HCT116 (cell line): Measurements from ENCODE around the gene CREBRF.

Experiments
- CEBPB ChIP-seq: IDR thresholded peaks from 2 replicates; pipeline ENCODE4 v1.6.1; 2012; ENCODE audit warnings: low read depth
- CTCF ChIP-seq, 3 experiments: fragments of 200-600 bp in 1 of 3; sonication (generic) in 1 of 3; IDR thresholded peaks in 2 of 3; conservative IDR thresholded peaks in 1 of 3; 2 replicates each; pipeline ENCODE4 v1.5.1; 2012 to 2017; ENCODE audit warnings: low read depth in 2 of 3, low read length in 2 of 3, antibody characterized with exemption in 1 of 3, borderline replicate concordance in 1 of 3, control low read depth in 1 of 3, mild to moderate bottlenecking in 1 of 3, mixed read lengths in 1 of 3, mixed run types in 1 of 3, moderate library complexity in 1 of 3; ENCODE audit not compliant: insufficient read depth in 1 of 3
- FOSL1 ChIP-seq: IDR thresholded peaks from 2 replicates; pipeline ENCODE4 v1.6.1; 2012; ENCODE audit warnings: low read depth
- POLR2A ChIP-seq: IDR thresholded peaks from 2 replicates; pipeline ENCODE4 v1.7.0; 2011; ENCODE audit warnings: borderline replicate concordance; ENCODE audit not compliant: insufficient read depth, insufficient read length; ENCODE audit errors: extremely low read depth
- POLR2AphosphoS5 ChIP-seq: IDR thresholded peaks from 2 replicates; pipeline ENCODE4 v1.6.1; 2011; ENCODE audit warnings: mild to moderate bottlenecking, low read depth, low read length, moderate library complexity
- ZBTB33 ChIP-seq: IDR thresholded peaks from 2 replicates; pipeline ENCODE4 v1.6.1; 2011; ENCODE audit warnings: mild to moderate bottlenecking, low read length, moderate library complexity; ENCODE audit not compliant: insufficient replicate concordance; ENCODE audit errors: extremely low read depth
- ZFX ChIP-seq: fragments of 450-650 bp; IDR thresholded peaks from 2 replicates; pipeline ENCODE4 v1.6.1; 2017

GRCh38 chr5:173165177-173166016 lies 109.2 kb downstream of the CREBRF start:
- TF ChIP-seq CTCF (IDR thresholded peaks at IDR 0.05 in 2 of 3, conservative IDR thresholded peaks at IDR 0.05 in 1 of 3; ENCODE audit: borderline replicate concordance in 1 of 3, insufficient read depth in 1 of 3, low read depth in 2 of 3, low read length in 2 of 3) (no peak), POLR2AphosphoS5 (no peak), ZFX (no peak), FOSL1 (no peak), CEBPB (no peak), POLR2A (no peak), ZBTB33 (no peak)
